GM18505 (cell line): ENCODE measurements around the gene SCN9A.
"Not testable (repeated sequence)": the region's sequence is repeated elsewhere in the genome, so short reads cannot be mapped to it uniquely, and the experiment has no call there.

Source experiments
- ATAC-seq: cut with Tn5 transposase; IDR thresholded peaks from one replicate; pipeline ENCODE4 v1.9.1; 2021; ENCODE audit not compliant: unreplicated experiment
- POLR2A ChIP-seq: IDR thresholded peaks from 4 replicates; pipeline ENCODE4 v1.6.1; 2011; ENCODE audit warnings: borderline replicate concordance; ENCODE audit not compliant: insufficient read depth, insufficient read length; ENCODE audit errors: extremely low read depth

The SCN9A gene

DNA sequence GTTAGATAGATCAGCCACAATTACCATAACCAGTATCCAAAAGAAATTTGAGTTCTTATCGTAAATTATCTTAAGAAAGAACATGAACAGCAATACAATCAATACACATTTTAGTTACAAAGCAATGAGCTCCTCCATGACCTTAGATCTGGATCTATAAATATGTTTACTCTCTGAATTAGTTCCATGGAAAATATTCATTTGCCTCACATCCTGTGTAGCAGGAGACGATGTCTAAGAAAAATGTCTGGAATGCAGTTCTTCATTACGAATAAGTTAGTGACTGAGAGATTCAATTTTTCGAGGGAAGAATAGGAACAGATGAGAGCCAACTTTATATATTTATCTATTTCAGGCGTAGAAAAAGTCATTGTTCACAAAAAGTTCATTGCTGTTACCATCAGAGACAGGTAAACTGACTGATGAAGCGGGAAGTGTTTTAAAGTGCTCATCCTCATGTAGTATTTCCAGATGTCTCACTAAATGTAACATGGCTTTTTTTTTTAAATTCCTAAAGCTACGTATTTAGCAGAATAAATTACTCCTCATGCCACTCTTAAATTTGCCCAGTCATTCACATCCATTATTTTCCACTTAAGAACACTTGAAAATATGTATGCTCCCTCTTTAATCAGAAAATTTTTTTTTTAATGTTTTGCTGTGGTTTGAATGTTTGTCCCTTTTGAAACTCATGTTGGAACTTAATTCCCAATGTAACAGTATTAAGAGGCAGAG is 141.5 kb downstream of the SCN9A start:
- no peak for TF ChIP-seq POLR2A
- ATAC-seq = no peak

DNA sequence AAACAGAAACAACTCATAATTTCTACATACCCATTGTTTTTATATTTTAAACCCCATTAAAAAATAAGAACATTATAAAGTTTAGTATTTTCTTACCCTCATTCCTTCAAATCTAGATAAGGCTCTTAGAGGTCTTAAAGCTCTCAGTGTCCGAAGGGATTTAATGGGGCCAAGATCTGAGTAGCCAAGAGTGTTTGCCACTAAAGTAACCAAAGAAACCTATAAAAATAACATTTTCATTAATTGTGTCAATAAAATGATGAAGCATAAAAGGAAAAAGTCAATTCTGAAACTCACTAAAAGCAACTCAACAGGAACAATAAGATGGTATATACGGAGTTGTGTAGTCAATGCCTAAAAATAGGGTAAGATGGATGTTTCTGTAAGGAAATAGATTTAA is 142.5 kb downstream of the SCN9A start:
- no peak for ATAC-seq
- no peak for TF ChIP-seq POLR2A

DNA sequence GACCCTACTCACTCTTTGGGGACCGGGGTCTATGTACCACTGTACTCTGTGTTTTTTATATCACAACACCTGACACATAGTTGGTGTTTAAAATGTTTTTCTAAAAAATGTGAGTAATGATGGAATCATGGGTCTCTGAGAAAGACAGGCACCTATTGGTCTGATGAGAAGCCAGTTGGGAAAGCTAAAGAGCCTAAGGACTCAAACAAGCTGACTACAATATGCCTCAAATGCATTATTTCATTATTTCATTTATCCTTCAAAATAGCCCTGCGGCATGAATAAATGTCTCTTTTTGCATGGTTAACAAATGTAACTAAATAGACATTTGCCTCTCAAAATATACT is 145.0 kb downstream of the SCN9A start:
- ATAC-seq = no peak
- no peak for TF ChIP-seq POLR2A

DNA sequence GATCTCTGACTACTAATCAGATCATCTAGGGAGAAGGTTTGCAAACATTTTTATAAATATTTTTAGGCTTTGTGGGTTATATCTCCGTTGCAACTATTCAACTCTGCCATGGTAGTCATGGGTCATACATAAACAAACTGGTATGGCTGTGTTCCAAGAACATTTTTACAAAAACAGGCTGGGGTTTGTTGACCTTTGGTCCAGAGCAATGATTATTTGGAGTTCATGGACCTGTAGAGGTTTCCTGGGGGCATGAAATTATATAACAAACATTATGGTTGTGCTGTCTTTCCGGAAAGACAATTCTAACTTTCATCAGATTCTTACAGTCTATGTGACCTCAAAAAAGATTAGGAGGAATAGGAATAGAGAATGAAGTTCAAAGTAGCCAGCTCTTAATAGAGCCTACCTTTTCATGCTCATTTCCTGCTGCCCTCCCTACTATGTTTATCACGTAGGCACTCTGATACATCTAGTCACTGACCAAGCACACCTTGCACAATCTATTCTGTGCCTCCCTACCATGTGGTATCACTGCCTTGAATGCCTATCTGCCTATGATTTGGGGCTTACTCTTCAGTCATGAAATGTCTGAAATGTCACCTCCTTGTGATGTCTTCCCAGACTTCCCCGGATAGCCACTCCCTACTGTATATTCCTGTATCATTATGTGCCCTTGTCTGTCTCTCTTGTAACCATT is 145.6 kb downstream of the SCN9A start:
- no peak for ATAC-seq
- TF ChIP-seq POLR2A = no peak

DNA sequence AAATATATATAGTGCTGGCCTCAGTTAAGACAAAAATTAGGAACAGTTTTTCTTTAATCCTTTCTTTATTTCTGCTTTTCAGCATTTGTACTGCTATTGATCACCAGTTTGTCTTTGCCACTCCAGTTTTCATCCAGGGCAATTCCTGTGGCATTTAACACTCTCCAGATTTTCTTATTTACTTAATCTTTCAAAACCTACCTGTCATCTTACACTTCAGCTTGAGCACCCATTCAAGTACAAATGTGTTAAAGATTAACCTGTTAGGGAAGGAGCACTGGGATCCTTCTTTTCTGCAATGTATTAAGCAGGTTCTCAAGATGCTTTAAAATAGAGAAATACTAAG is 146.1 kb downstream of the SCN9A start:
- TF ChIP-seq POLR2A = no peak
- no peak for ATAC-seq

DNA sequence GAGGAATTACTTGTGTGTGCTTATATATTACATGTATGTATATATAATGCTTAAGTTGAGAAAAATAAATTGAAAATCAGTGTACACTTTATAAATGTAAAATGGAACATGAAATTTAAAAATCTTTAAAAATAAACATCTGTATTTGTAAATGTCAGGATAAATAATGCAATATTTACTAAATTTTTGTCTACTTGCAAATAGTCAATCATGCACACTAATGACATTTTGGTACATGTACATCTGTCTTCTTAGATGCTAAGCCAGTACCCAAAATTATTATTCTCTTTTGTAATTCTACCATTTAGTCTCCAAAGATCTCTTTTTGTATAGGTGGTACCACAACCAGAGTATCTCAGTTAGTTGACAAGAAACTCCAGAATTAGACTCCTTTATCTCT is 151.5 kb downstream of the SCN9A start:
- TF ChIP-seq POLR2A = no peak
- no peak for ATAC-seq

DNA sequence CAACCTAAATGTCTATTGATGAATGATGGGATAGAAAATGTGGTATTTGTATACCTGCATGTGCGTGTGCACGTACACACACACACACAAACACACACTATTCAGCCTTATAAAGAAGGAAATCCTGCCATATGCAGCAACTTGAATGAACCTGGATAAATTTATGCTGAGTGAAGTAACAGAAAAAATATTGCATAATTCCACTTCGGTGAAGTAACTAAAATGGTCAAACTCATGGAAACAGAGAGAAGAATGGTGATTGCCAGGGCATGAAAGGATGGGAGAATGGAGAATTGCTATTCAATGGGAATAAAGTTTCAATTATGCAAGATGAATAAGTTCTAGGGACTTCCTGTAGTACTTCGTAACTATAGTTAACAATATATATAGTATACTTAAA is 152.4 kb downstream of the SCN9A start:
- no peak for TF ChIP-seq POLR2A
- ATAC-seq = no peak

DNA sequence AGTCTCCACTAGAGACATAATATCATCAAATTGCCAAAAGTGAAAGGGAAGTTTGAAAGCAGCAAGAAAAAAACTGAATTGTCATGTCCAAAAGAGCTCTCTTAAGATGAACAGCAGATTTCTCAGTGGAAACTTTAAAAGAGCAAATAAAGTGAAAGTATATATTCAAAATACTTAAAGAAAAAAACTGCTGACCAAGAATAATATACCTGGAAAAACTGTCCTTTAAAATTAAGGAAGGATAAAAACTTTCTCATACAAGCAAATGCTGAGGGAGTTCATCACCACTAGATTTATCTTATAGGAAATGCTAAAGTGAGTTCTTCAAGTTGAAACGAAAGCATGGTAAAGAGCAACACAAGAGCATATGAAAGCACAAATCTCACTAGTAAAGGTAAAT is 164.7 kb downstream of the SCN9A start:
- TF ChIP-seq POLR2A = no peak

DNA sequence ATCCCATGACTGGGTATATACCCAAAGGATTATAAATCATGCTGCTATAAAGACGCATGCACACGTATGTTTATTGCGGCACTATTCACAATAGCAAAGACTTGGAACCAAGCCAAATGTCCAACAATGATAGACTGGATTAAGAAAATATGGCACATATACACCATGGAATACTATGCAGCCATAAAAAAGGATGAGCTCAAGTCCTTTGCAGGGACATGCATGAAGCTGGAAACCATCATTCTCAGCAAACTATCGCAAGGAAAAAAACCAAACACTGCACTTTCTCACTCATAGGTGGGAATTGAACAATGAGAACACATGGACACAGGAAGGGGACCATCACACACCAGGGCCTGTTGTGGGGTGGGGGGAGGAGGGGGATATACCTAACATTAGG is 165.8 kb downstream of the SCN9A start:
- ATAC-seq = not testable (repeated sequence)

More for the DNA sequence above, 164.7 kb downstream of the SCN9A start:
- ATAC-seq = no peak

DNA sequence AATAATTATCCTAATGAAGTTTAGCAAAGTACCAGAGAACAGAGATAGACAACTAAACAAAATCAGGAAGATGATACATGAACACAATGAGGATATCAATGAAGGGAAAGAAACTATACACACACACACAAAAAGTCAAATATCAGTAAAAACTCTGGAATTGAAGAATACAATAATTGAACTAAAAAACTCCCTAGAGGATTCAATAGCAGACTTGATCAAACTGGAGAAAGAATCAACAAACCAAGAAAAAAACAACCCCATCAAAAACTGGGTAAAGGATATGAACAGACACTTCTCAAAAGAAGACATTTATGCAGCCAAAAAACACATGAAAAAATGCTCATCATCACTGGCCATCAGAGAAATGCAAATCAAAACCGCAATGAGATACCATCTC is 166.4 kb downstream of the SCN9A start:
- not testable (repeated sequence) for ATAC-seq

DNA sequence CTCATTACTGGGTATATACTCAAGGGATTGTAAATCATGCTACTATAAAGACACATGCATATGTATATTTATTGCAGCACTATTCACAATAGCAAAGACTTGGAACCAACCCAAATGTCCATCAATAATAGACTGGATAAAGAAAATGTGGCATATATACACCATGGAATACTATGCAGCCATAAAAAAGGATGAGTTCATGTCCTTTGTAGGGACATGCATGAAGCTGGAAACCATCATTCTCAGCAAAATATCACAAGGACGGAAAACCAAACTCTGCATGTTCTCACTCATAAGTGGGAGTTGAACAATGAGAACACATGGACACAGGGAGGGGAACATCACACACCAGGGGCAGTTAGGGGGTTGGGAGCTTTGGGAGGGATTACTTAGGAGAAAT is 169.6 kb downstream of the SCN9A start:
- ATAC-seq = not testable (repeated sequence)

DNA sequence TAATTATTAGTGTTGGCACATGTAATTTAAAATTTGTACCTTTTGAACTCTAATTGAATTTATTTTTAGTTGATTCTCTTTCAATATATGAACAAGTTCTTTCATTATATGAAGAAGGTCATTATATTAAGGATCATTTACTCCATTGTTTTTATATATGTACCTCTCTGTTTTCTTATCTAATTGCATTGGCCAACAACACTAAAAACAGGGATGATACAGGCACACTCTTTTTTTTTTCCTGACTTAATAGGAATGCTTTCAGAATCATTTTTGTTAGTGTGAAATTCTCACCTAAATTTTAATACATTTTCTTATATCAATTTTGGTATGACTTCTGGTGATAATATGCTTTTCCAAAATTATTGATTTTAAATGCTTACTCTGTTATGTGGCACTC is 173.0 kb downstream of the SCN9A start:
- no peak for TF ChIP-seq POLR2A
- no peak for ATAC-seq

DNA sequence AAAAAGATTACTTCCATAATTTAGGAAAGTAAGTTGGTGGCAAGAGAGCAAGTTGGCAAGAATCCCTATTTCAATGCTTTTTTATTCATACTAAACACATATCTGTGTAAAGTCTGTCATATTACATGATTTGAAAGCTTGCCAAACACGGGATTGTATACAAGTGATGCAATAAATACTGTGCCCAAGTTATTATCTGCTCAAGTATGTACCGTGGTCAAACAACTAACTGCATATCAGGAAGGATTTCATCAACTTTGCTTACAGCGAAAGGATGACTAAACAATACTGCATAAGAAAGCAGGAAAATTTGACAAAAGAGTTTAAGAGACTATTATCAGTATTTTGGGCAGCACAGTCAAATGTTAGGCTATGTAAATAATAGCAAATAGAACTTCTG is 178.3 kb downstream of the SCN9A start:
- ATAC-seq = no peak
- no peak for TF ChIP-seq POLR2A

DNA sequence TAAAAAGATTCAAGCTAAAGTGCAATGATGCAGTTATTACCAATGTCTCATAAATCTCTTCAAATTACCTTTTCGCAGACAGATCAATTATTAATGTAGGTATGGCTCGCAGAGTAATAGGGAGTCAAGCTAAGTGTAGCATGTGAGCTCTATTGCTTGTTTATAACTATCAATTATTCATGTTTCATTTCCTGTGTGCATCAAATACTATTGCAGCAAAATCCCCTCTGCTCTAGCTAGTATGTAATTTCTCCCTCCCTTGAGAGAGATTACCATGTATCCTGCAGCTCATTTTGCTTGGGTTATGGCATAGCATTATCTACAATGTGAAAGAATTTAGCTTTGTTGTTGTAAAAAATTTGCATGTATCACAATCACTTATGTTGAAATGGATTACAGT is 182.3 kb downstream of the SCN9A start:
- no peak for ATAC-seq

DNA sequence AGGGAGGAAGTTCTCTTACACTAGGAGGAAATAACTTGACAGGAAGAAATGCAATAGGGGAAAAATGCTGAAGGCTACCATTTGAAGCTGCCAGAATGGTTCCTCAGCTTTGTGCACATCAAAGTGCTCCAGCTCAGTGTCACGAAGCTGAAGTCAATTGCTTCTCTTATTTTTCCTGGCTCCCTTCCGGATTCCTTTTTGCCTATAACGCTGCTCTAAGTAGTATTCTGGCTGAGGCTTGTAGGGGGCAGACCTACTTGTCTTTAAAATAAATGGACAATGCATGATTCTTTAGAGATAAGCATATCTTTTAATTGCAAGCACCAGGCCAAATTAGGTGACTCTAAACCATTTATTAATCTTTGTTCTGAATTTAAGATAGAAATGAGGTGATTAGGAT is 187.7 kb downstream of the SCN9A start:
- no peak for TF ChIP-seq POLR2A
- no peak for ATAC-seq

More for the DNA sequence above, 182.3 kb downstream of the SCN9A start:
- no peak for TF ChIP-seq POLR2A
